ENCODE measurements around the gene PIK3AP1.
"Not testable (repeated sequence)": the region's sequence is repeated elsewhere in the genome, so short reads cannot be mapped to it uniquely, and the experiment has no call there.

PIK3AP1 gene

GRCh38 chr10:96756111-96756903 is 36.0 kb upstream of the PIK3AP1 start:
- no peak overlapping the region for H3K4me3 ChIP-seq (ENCODE audit: low read length)
- no peak for DNase-seq (ENCODE audit: low read depth)
- TF ChIP-seq CTCF (conservative IDR thresholded peaks at IDR 0.05; ENCODE audit: low read depth, low read length) = no peak

DNA sequence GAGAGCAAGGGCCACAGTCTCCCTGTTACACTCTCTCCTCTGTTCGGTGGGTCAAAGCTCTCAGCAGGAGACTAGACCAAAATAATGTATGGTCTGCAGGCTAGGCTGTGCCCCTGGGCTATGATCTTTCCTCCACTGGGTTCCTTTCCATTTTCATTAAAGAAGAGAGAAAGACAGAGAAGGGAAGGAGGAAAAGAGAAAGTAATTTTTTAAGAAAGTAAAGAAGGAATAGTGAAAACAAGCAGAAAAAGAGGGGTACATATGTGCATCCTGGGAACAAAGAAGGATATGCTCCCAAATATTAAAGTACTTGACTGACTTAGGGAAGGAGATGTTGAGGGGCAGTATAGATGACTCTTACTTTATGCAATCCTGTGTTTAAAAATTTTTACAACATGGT is 33.6 kb upstream of the PIK3AP1 start:
- no peak for DNase-seq (ENCODE audit: low read depth)

DNA sequence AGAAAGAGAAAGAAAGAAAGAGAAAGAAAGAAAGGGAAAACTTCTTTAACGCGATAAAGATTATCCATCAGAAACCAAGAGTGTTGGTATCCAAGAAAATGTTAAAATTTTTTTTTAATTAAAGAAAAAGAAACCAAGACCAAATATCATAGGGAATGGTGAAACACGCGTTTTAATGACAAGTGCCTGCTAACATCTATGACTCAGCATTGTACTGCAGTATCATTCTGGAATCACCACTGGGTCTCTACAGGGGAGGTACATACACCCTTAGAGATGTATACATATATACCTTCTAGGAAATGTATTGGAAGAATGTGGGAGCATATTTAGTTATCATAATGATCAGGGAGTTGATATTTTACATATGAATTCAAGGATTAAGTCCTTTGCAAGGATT is 32.1 kb upstream of the PIK3AP1 start:
- DNase-seq (ENCODE audit: low read depth) = no peak
- no peak for TF ChIP-seq CTCF (conservative IDR thresholded peaks at IDR 0.05; ENCODE audit: low read depth, low read length)
- no peak overlapping the region for H3K4me3 ChIP-seq (ENCODE audit: low read length)

More for the DNA sequence above, 33.6 kb upstream of the PIK3AP1 start:
- H3K4me3 ChIP-seq (ENCODE audit: low read length) = no peak overlapping the region
- no peak for TF ChIP-seq CTCF (conservative IDR thresholded peaks at IDR 0.05; ENCODE audit: low read depth, low read length)

GRCh38 chr10:96750316-96750715 is 30.0 kb upstream of the PIK3AP1 start:
- not testable (repeated sequence) for H3K4me3 ChIP-seq (ENCODE audit: low read length); DNase-seq (ENCODE audit: low read depth)

DNA sequence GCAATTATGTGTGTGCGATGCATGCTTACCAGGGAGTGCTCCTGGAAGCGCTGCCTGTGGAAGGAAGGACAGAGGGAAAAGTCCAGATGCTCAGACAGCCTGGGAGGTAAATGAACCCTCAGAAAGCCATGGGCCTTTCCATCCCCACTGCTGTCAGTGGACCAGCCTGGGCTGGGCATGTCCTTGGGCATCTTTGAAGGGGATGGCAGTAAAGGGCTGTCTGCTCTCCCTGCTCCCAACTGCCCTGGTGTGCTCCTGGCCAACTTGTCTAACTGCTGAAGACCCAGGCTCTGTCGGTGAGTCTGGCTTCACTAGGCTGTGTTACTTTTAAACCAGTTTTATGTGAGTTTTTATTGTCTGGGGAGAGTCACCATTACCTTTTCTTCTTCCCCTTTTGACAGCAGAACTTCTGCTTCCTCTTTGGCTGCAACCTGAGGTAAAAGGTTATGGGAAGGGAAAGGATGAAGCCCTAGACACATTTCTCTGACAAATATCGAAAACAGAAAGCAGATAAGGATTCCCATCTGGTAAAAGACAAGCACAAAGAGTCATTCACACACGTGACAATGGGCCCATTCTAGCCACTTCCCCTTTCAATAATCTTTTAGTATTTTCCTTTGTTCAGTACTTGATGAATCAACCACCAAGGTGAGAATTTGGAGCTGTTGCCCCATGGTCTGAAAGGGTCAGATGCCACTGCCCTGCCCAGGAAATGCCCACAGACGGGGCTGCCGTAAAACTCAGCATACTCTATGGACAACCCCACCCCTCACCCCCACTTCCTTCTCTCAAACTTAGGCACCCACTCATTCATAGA is 27.6 kb upstream of the PIK3AP1 start:
- DNase-seq (ENCODE audit: low read depth) = no peak
- TF ChIP-seq CTCF (conservative IDR thresholded peaks at IDR 0.05; ENCODE audit: low read depth, low read length) = no peak
- H3K4me3 ChIP-seq (ENCODE audit: low read length) = no peak overlapping the region

- H3K4me3 ChIP-seq (ENCODE audit: low read length) = no peak overlapping the region
- TF ChIP-seq CTCF (conservative IDR thresholded peaks at IDR 0.05; ENCODE audit: low read depth, low read length) = no peak
- DNase-seq (ENCODE audit: low read depth) = no peak
Observed at GRCh38 chr10:96746503-96746902, 26.2 kb upstream of the PIK3AP1 start.

- DNase-seq (ENCODE audit: low read depth) = no peak
- no peak for TF ChIP-seq CTCF (conservative IDR thresholded peaks at IDR 0.05; ENCODE audit: low read depth, low read length)
- no peak overlapping the region for H3K4me3 ChIP-seq (ENCODE audit: low read length)
Observed at GRCh38 chr10:96745950-96746349, 25.6 kb upstream of the PIK3AP1 start.
